K562 (cell line): ENCODE results near the gene TRANK1. TPM values are rescaled to one million over a fixed set of nuclear protein-coding genes. Genes with fewer than 3 reads are reported as not detected.

Source experiments
- ATF2 ChIP-seq: sonication (generic); formaldehyde crosslinking; IDR thresholded peaks from 2 replicates; pipeline ENCODE4 v1.8.1; 2022; ENCODE audit warnings: missing genetic modification reagents
- CC2D1A ChIP-seq: fragments of 450-650 bp; IDR thresholded peaks from 2 replicates; pipeline ENCODE4 v1.6.1; 2017; ENCODE audit warnings: mild to moderate bottlenecking
- E2F3 ChIP-seq: fragments of 250-450 bp; sonication (Bioruptor Pico); IDR thresholded peaks from 2 replicates; pipeline ENCODE4 v1.4.0; 2020; ENCODE audit warnings: mild to moderate bottlenecking
- MAZ ChIP-seq, 2 experiments: fragments of 450-650 bp in 1 of 2; sonication (generic) in 1 of 2; formaldehyde crosslinking; IDR thresholded peaks in 1 of 2; conservative IDR thresholded peaks in 1 of 2; 2 replicates each; pipeline versions ENCODE4 v1.4.0 to v1.5.0; 2020; ENCODE audit warnings: mild to moderate bottlenecking in 1 of 2, missing genetic modification reagents in 1 of 2
- NR2C1 ChIP-seq, 2 experiments: fragments of 450-650 bp; IDR thresholded peaks; 2 replicates each; pipeline ENCODE4 v1.6.1; 2017; ENCODE audit warnings: mild to moderate bottlenecking in 2 of 2, antibody characterized with exemption in 1 of 2, inconsistent platforms in 1 of 2, missing compliant biosample characterization in 1 of 2, missing genetic modification characterization in 1 of 2
- RBM25 ChIP-seq: fragments of 200-400 bp; formaldehyde crosslinking; IDR thresholded peaks from 2 replicates; pipeline ENCODE4 v1.6.1; 2018; ENCODE audit warnings: low read length, low read depth, moderate library complexity; ENCODE audit not compliant: severe bottlenecking
- RBM34 ChIP-seq: fragments of 200-400 bp; formaldehyde crosslinking; IDR thresholded peaks from 2 replicates; pipeline ENCODE4 v1.6.1; 2018; ENCODE audit warnings: low read length, borderline replicate concordance; ENCODE audit not compliant: insufficient read depth
- SMARCA4 ChIP-seq: fragments of 450-650 bp; IDR thresholded peaks from 2 replicates; pipeline ENCODE4 v1.6.1; 2016
- VEZF1 ChIP-seq: fragments of 200-800 bp; sonication (Bioruptor generic); IDR thresholded peaks from 2 replicates; pipeline ENCODE4 v1.6.1; 2017; ENCODE audit warnings: missing genetic modification characterization, missing compliant biosample characterization
- ZNF239 ChIP-seq: fragments of 250-450 bp; sonication (Bioruptor Pico); IDR thresholded peaks from 2 replicates; pipeline ENCODE4 v1.4.0; 2020; ENCODE audit warnings: mild to moderate bottlenecking
- ZNF407 ChIP-seq: fragments of 450-650 bp; IDR thresholded peaks from 2 replicates; pipeline ENCODE4 v1.6.1; 2016; ENCODE audit warnings: low read depth
- ZNF512 ChIP-seq: IDR thresholded peaks from 2 replicates; pipeline ENCODE4 v1.6.1; 2016; ENCODE audit warnings: missing genetic modification characterization, missing compliant biosample characterization
- ZNF655 ChIP-seq: fragments of 250-450 bp; sonication (Bioruptor Pico); IDR thresholded peaks from 2 replicates; pipeline ENCODE4 v1.5.0; 2021
- polyA plus RNA-seq, 8 experiments: library from polyadenylated mRNA; depleted of rRNA in 4 of 8; stranded (reverse) in 5 of 8; unstranded in 3 of 8; fragments of >200 nt; fragmentation: Nextera tagmentation in 2 of 8; fragmentation: Illumina TruSeq in 1 of 8; extraction: Ambion mirVana in 2 of 8; extraction: Trizol in 1 of 8; gene quantifications; 2 replicates each; pipeline versions ENCODE4 v1.2.1 to v1.2.3, GENCODE V29; 2011 to 2014; ENCODE audit warnings: inconsistent platforms in 1 of 8, missing spikeins in 1 of 8
- total RNA-seq, 7 experiments: library from RNA; depleted of rRNA in 6 of 7; stranded (reverse); fragments of >200 nt in 6 of 7; fragmentation: Illumina TruSeq in 2 of 7; extraction: Trizol in 2 of 7; gene quantifications; 2 replicates each; pipeline versions ENCODE4 v1.2.1 to v1.2.3, GENCODE V29; 2011 to 2021; ENCODE audit warnings: low replicate concordance in 1 of 7

TRANK1 gene
- total and polyA plus RNA-seq, 9 of the 15 experiments (the other 6 are each of a cell fraction or from before 2014, with no cell fraction given), result 0.41 to 5.3 (median 2.1) TPM

GRCh38 chr3:36954452-36955134 is 9.7 kb upstream of the TRANK1 start (continued):
- TF ChIP-seq ZNF407 (no peak), CC2D1A (peak; percentile 72; the same call in 1 of the 2 replicates), VEZF1 (CRISPR knock-in tag) (no peak), SMARCA4 (peak; percentile 84), ZNF239 (CRISPR knock-in tag) (no peak), MAZ (CRISPR knock-in tag; conservative IDR thresholded peaks at IDR 0.05 in 1 of 2, IDR thresholded peaks at IDR 0.05 in 1 of 2) (no peak), RBM34 (no peak), E2F3 (CRISPR knock-in tag) (no peak), ZNF655 (CRISPR knock-in tag) (no peak), NR2C1 (IDR thresholded peaks at IDR 0.05) (peak; percentile 83), NR2C1 (tag; IDR thresholded peaks at IDR 0.05) (peak; percentile 85), RBM25 (no peak), ATF2 (CRISPR knock-in tag) (no peak), ZNF512 (no peak)
